ENCODE results near the gene SLC39A2. TPM values are rescaled to one million over a fixed set of nuclear protein-coding genes. Genes with fewer than 3 reads are reported as not detected.
A peak's percentile ranks its signal among the peaks of the same experiment; 100 is the strongest.
"Not testable (repeated sequence)": the region's sequence is repeated elsewhere in the genome, so short reads cannot be mapped to it uniquely, and the experiment has no call there.

The SLC39A2 gene
- total RNA-seq, 1 experiment from 2014 or later: not detected

GRCh38 chr14:20997115-20997514 lies 2.0 kb upstream of the SLC39A2 start:
- DNase-seq (ENCODE audit: low read depth): no peak

GRCh38 chr14:20997564-20997963 lies 1.5 kb upstream of the SLC39A2 start:
- no peak for DNase-seq (ENCODE audit: low read depth)

GRCh38 chr14:20998139-20998538 lies 954 bp upstream of the SLC39A2 start:
- DNase-seq (ENCODE audit: low read depth): no peak

GRCh38 chr14:20999591-20999990 lies 498 bp downstream of the SLC39A2 start:
- DNase-seq (ENCODE audit: low read depth): no peak

- no peak for DNase-seq (ENCODE audit: low read depth)
These were observed 2.1 kb downstream of the SLC39A2 start for GRCh38 chr14:21001218-21001617.

- no peak for DNase-seq (ENCODE audit: low read depth)
These were observed 4.8 kb downstream of the SLC39A2 start for GRCh38 chr14:21003788-21004346.

GRCh38 chr14:21009721-21010120 lies 10.6 kb downstream of the SLC39A2 start:
- DNase-seq (ENCODE audit: low read depth): not testable (repeated sequence)

- DNase-seq (ENCODE audit: low read depth): no peak
These were observed 12.0 kb downstream of the SLC39A2 start for GRCh38 chr14:21011136-21011535.

GRCh38 chr14:21014761-21015190 lies 15.7 kb downstream of the SLC39A2 start:
- peak; percentile 86 for DNase-seq (ENCODE audit: low read depth)

GRCh38 chr14:21015312-21015711 lies 16.2 kb downstream of the SLC39A2 start:
- no peak for DNase-seq (ENCODE audit: low read depth)

- DNase-seq (ENCODE audit: low read depth): no peak
These were observed 17.5 kb downstream of the SLC39A2 start for GRCh38 chr14:21016413-21017190.

- DNase-seq (ENCODE audit: low read depth): no peak
These were observed 18.6 kb downstream of the SLC39A2 start for GRCh38 chr14:21017528-21018245.

- DNase-seq (ENCODE audit: low read depth): no peak
These were observed 19.2 kb downstream of the SLC39A2 start for GRCh38 chr14:21018286-21018685.

- DNase-seq (ENCODE audit: low read depth): no peak
These were observed 19.7 kb downstream of the SLC39A2 start for GRCh38 chr14:21018781-21019180.

- DNase-seq (ENCODE audit: low read depth): no peak
These were observed 20.3 kb downstream of the SLC39A2 start for GRCh38 chr14:21019366-21019765.

GRCh38 chr14:21020977-21021545 lies 22.0 kb downstream of the SLC39A2 start:
- DNase-seq (ENCODE audit: low read depth): no peak

- DNase-seq (ENCODE audit: low read depth): no peak
These were observed 23.6 kb downstream of the SLC39A2 start for GRCh38 chr14:21022686-21023085.

- DNase-seq (ENCODE audit: low read depth): no peak
These were observed 24.1 kb downstream of the SLC39A2 start for GRCh38 chr14:21023174-21023573.

- no peak for DNase-seq (ENCODE audit: low read depth)
These were observed 24.9 kb downstream of the SLC39A2 start for GRCh38 chr14:21023817-21024584.

- DNase-seq (ENCODE audit: low read depth): peak; percentile 70
These were observed 25.7 kb downstream of the SLC39A2 start, which contains the start of gene NDRG2 for GRCh38 chr14:21024585-21025370. NDRG2 (minus strand) TSS chr14:21025061; CDS start chr14:21023315, 1,746 bp downstream.

Data from Daoy (cell line).